Measurements from ENCODE around the gene CDH4. TPM values are rescaled to one million over a fixed set of nuclear protein-coding genes. Genes with fewer than 3 reads are reported as not detected.
A peak's percentile ranks its signal among the peaks of the same experiment; 100 is the strongest.

The CDH4 gene
- total RNA-seq, 1 donor: 0.18 TPM

GRCh38 chr20:61280217-61280980, 28.3 kb downstream of the CDH4 start:
- H3K4me3 ChIP-seq (ENCODE audit: low read depth, low read length): no peak overlapping the region
- DNase-seq (ENCODE audit: low read depth): no peak
- TF ChIP-seq CTCF (IDR thresholded peaks at IDR 0.05; ENCODE audit: insufficient read depth, low read length): no peak

- no peak overlapping the region for H3K4me3 ChIP-seq (ENCODE audit: low read depth, low read length)
- no peak for TF ChIP-seq CTCF (IDR thresholded peaks at IDR 0.05; ENCODE audit: insufficient read depth, low read length)
- DNase-seq (ENCODE audit: low read depth): no peak
Observed at GRCh38 chr20:61281286-61281795, 29.3 kb downstream of the CDH4 start.

GRCh38 chr20:61284752-61285151, 32.7 kb downstream of the CDH4 start:
- no peak for TF ChIP-seq CTCF (IDR thresholded peaks at IDR 0.05; ENCODE audit: insufficient read depth, low read length)
- DNase-seq (ENCODE audit: low read depth): no peak
- no peak overlapping the region for H3K4me3 ChIP-seq (ENCODE audit: low read depth, low read length)

DNA sequence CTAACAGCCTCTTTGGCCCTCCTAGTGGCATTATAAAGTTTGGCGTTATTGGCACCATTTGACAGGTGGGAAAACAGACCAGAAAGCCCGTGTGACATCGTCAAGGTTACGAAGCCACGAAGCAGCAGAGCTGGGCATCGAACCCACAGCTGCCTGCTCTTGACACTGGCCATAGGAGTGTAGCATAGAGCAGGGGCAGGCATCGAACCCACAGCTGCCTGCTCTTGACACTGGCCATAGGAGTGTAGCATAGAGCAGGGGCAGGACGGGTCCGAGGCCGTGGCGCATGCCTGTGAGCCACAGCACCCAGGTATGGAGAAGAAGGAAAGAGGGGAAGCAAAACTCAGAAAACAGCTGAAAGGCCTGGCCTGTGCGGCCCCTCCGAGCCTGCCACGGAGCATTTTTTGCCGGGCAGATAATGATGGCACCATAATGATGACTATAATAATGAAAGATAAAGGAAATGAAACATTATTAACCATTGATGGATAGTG, 33.1 kb downstream of the CDH4 start:
- DNase-seq (ENCODE audit: low read depth): no peak

GRCh38 chr20:61285691-61286090, 33.6 kb downstream of the CDH4 start:
- no peak overlapping the region for H3K4me3 ChIP-seq (ENCODE audit: low read depth, low read length)
- no peak for DNase-seq (ENCODE audit: low read depth)
- no peak for TF ChIP-seq CTCF (IDR thresholded peaks at IDR 0.05; ENCODE audit: insufficient read depth, low read length)

More for the DNA sequence above, 33.1 kb downstream of the CDH4 start:
- no peak for TF ChIP-seq CTCF (IDR thresholded peaks at IDR 0.05; ENCODE audit: insufficient read depth, low read length)
- H3K4me3 ChIP-seq (ENCODE audit: low read depth, low read length): no peak overlapping the region

DNA sequence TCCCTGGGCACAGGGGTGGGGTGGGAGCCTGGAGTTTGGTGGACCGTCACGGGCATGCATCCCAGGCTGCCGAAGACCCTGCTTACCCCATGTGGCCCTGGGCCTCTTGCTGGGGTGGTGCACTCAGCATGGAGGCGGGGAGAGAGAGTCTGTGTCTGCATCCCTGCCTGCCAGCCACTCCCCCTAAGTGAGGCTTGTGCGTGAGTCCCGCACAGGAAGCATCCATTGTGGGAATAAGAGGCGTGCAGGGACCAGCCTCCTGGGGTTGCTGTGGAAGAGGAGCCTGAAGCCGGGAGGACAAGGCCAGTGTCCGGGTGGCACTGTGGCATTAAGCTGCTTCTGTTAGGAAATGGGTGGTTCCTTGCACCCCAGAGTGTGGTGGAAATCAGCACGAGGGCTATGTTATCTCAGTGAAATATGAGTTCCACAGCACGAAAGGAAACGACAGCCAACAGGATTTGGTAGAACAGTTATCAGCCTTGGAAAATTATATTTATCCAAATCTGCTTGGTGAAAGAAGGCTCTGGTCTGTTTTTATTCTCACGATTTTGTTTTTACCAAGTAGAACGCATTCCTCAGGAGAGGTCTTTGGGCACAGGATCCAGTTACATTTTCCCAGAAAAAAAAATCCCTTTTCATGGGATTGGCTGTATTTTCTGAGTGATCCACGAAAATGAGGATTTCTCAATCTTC, 35.7 kb downstream of the CDH4 start:
- no peak for TF ChIP-seq CTCF (IDR thresholded peaks at IDR 0.05; ENCODE audit: insufficient read depth, low read length)
- DNase-seq (ENCODE audit: low read depth): peak; percentile 3
- no peak overlapping the region for H3K4me3 ChIP-seq (ENCODE audit: low read depth, low read length)
